ENCODE data around the gene PTPN5. TPM values are rescaled to one million over a fixed set of nuclear protein-coding genes. Genes with fewer than 3 reads are reported as not detected.

Gene PTPN5
- total RNA-seq, 1 experiment from 2014 or later: not detected

GRCh38 chr11:18771266-18772035 lies 20.1 kb downstream of the PTPN5 start:
- no peaks in the 10 kb centered on the region for H3K4me1 ChIP-seq (replicated peaks; ENCODE audit: insufficient read depth)
- no peaks in the 10 kb centered on the region for H4K20me1 ChIP-seq (ENCODE audit: insufficient read depth)
- no peak overlapping the region for H3K27ac ChIP-seq
- H3K4me3 ChIP-seq: no peak overlapping the region
- no peaks in the 10 kb centered on the region for H3K9me3 ChIP-seq (ENCODE audit: insufficient read depth, low read depth)
- no peak for DNase-seq
- H3F3A ChIP-seq (ENCODE audit: insufficient read depth, low read depth): no peaks in the 10 kb centered on the region
- TF ChIP-seq CTCF (conservative IDR thresholded peaks at IDR 0.05): no peak
- no peak for TF ChIP-seq EZH2 (IDR thresholded peaks at IDR 0.05; ENCODE audit: low read depth)
- no peak overlapping the region for H2AFZ ChIP-seq
- no TSS peak for BruUV-seq (replicated peaks)
- H3K9me2 ChIP-seq (ENCODE audit: insufficient read depth): no peaks in the 10 kb centered on the region
- H3K79me2 ChIP-seq (ENCODE audit: low read depth): no peaks in the 10 kb centered on the region
- ChIA-PET CTCF (interaction anchor here (0.6 kb wide), 1 partner anchor 319 kb away, joined by 3 read pairs; no protein-coding TSS in a partner anchor), POLR2A (ENCODE audit: unreplicated experiment) (no interaction called here)
- intact Hi-C loops (cut with micrococcal nuclease; ENCODE audit: unreplicated experiment): no loop called here
- peaks cover 23% of the 10 kb centered on the region for H3K27me3 ChIP-seq (ENCODE audit: insufficient read depth, low read depth)
- no peaks in the 10 kb centered on the region for H3K36me3 ChIP-seq (ENCODE audit: low read depth)
- H3K4me2 ChIP-seq: no peak overlapping the region

- Histone ChIP-seq H4K20me1 (ENCODE audit: insufficient read depth) (no peaks in the 10 kb centered on the region), H3K4me3 (no peak overlapping the region), H2AFZ (no peak overlapping the region), H3K4me2 (no peak overlapping the region), H3K9me2 (ENCODE audit: insufficient read depth) (no peaks in the 10 kb centered on the region), H3F3A (ENCODE audit: insufficient read depth, low read depth) (no peaks in the 10 kb centered on the region), H3K27me3 (ENCODE audit: insufficient read depth, low read depth) (peaks cover 23% of the 10 kb centered on the region), H3K4me1 (replicated peaks; ENCODE audit: insufficient read depth) (no peaks in the 10 kb centered on the region), H3K9me3 (ENCODE audit: insufficient read depth, low read depth) (no peaks in the 10 kb centered on the region), H3K27ac (no peak overlapping the region), H3K79me2 (ENCODE audit: low read depth) (no peaks in the 10 kb centered on the region), H3K36me3 (ENCODE audit: low read depth) (no peaks in the 10 kb centered on the region)
- intact Hi-C loops (cut with micrococcal nuclease; ENCODE audit: unreplicated experiment): no loop called here
- CTCF ChIA-PET: no interaction called here
- TF ChIP-seq CTCF (conservative IDR thresholded peaks at IDR 0.05): no peak
- TF ChIP-seq EZH2 (IDR thresholded peaks at IDR 0.05; ENCODE audit: low read depth): no peak
- no TSS peak for BruUV-seq (replicated peaks)
- POLR2A ChIA-PET (ENCODE audit: unreplicated experiment): no interaction called here
- DNase-seq: no peak
Measured at GRCh38 chr11:18770479-18771125, 21.0 kb downstream of the PTPN5 start.

GRCh38 chr11:18769802-18770456 lies 21.7 kb downstream of the PTPN5 start:
- Histone ChIP-seq H3K79me2 (ENCODE audit: low read depth) (no peaks in the 10 kb centered on the region), H4K20me1 (ENCODE audit: insufficient read depth) (no peaks in the 10 kb centered on the region), H3K4me3 (no peak overlapping the region), H3K4me1 (replicated peaks; ENCODE audit: insufficient read depth) (no peaks in the 10 kb centered on the region), H2AFZ (no peak overlapping the region), H3K27me3 (ENCODE audit: insufficient read depth, low read depth) (peaks cover 23% of the 10 kb centered on the region), H3K36me3 (ENCODE audit: low read depth) (no peaks in the 10 kb centered on the region), H3K4me2 (no peak overlapping the region), H3K9me3 (ENCODE audit: insufficient read depth, low read depth) (no peaks in the 10 kb centered on the region), H3K27ac (no peak overlapping the region), H3K9me2 (ENCODE audit: insufficient read depth) (no peaks in the 10 kb centered on the region), H3F3A (ENCODE audit: insufficient read depth, low read depth) (no peaks in the 10 kb centered on the region)
- TF ChIP-seq CTCF (conservative IDR thresholded peaks at IDR 0.05) (no peak), EZH2 (IDR thresholded peaks at IDR 0.05; ENCODE audit: low read depth) (no peak)
- no peak for DNase-seq
- POLR2A ChIA-PET (ENCODE audit: unreplicated experiment): no interaction called here
- CTCF ChIA-PET: no interaction called here
- intact Hi-C loops (cut with micrococcal nuclease; ENCODE audit: unreplicated experiment): no loop called here
- no TSS peak for BruUV-seq (replicated peaks)

All from PC-9 (cell line).